GM12878 (cell line): ENCODE measurements around the gene NOC4L.

Source experiments
- CHD2 ChIP-seq: IDR thresholded peaks from 2 replicates; pipeline ENCODE4 v1.6.1; 2011; ENCODE audit warnings: low read depth, low read length, improper control_type of control experiment, borderline replicate concordance
- ETV6 ChIP-seq, 2 experiments: fragments of 450-650 bp in 1 of 2; IDR thresholded peaks in 1 of 2; conservative IDR thresholded peaks in 1 of 2; 2 replicates each; pipeline ENCODE4 v1.6.1; 2014; ENCODE audit warnings: antibody characterized with exemption in 1 of 2, borderline replicate concordance in 1 of 2, low read depth in 1 of 2, mild to moderate bottlenecking in 1 of 2, moderate library complexity in 1 of 2
- FOS ChIP-seq: IDR thresholded peaks from 3 replicates; pipeline ENCODE4 v1.6.1; 2011; ENCODE audit warnings: borderline replicate concordance; ENCODE audit not compliant: insufficient read length; ENCODE audit errors: extremely low read depth
- FOXM1 ChIP-seq: IDR thresholded peaks from 2 replicates; pipeline ENCODE4 v1.6.1; 2012; ENCODE audit warnings: low read depth, mild to moderate bottlenecking, inconsistent platforms, low read length, moderate library complexity
- MEF2A ChIP-seq: IDR thresholded peaks from 2 replicates; pipeline ENCODE4 v1.6.1; 2011; ENCODE audit warnings: low read depth, mild to moderate bottlenecking, low read length, moderate library complexity; ENCODE audit not compliant: insufficient read depth
- TCF7 ChIP-seq: IDR thresholded peaks from 2 replicates; pipeline ENCODE4 v1.6.1; 2014; ENCODE audit warnings: antibody characterized with exemption, borderline replicate concordance
- YY1 ChIP-seq: IDR thresholded peaks from 2 replicates; pipeline ENCODE4 v1.6.1; 2011; ENCODE audit warnings: low read depth, mild to moderate bottlenecking, low read length
- ZNF24 ChIP-seq: fragments of 450-650 bp; IDR thresholded peaks from 2 replicates; pipeline ENCODE4 v1.6.1; 2017; ENCODE audit warnings: antibody characterized with exemption, mild to moderate bottlenecking
- TF ChIP-seq, protein P1 (sequence below), 3 experiments: IDR thresholded peaks in 2 of 3; conservative IDR thresholded peaks in 1 of 3; 2 replicates each; pipeline ENCODE4 v1.5.1; 2011; ENCODE audit warnings: low read depth in 3 of 3, low read length in 3 of 3, mild to moderate bottlenecking in 3 of 3, control low read depth in 2 of 3, moderate library complexity in 2 of 3, inconsistent platforms in 1 of 3, mixed read lengths in 1 of 3; ENCODE audit not compliant: control insufficient read depth in 2 of 3, insufficient read depth in 1 of 3; ENCODE audit errors: extremely low read depth in 1 of 3
- TF ChIP-seq, protein P2 (sequence below): IDR thresholded peaks from 2 replicates; pipeline ENCODE4 v1.6.1; 2012; ENCODE audit warnings: mild to moderate bottlenecking, low read depth, low read length

DNA sequence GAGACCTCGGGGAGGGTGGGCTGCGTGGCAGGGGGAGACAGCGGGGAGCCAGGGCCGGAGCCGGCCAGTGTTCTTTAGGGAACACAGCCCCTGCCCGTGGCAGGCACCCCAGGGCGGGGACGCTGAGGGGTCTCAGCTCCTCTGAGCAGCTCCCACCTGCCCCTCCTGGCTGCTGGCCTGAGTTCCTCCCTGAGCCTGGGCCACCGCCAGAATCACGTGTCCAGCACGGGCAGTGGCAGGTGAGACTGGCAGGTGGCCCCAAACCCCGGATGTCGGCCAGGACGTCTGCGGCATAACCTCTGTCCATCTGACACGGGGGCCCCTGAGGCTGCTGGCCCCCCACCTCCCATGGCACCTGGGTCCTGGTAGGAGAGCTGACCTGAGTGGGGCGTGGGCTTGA lies 25.1 kb downstream of the NOC4L start:
- TF ChIP-seq FOS, result no peak
- TF ChIP-seq, protein P1, sequence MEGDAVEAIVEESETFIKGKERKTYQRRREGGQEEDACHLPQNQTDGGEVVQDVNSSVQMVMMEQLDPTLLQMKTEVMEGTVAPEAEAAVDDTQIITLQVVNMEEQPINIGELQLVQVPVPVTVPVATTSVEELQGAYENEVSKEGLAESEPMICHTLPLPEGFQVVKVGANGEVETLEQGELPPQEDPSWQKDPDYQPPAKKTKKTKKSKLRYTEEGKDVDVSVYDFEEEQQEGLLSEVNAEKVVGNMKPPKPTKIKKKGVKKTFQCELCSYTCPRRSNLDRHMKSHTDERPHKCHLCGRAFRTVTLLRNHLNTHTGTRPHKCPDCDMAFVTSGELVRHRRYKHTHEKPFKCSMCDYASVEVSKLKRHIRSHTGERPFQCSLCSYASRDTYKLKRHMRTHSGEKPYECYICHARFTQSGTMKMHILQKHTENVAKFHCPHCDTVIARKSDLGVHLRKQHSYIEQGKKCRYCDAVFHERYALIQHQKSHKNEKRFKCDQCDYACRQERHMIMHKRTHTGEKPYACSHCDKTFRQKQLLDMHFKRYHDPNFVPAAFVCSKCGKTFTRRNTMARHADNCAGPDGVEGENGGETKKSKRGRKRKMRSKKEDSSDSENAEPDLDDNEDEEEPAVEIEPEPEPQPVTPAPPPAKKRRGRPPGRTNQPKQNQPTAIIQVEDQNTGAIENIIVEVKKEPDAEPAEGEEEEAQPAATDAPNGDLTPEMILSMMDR (IDR thresholded peaks at IDR 0.05 in 2 of 3, conservative IDR thresholded peaks at IDR 0.05 in 1 of 3; ENCODE audit: control insufficient read depth in 2 of 3, extremely low read depth in 1 of 3, insufficient read depth in 1 of 3, low read depth in 3 of 3, low read length in 3 of 3), result no peak
- no peak for TF ChIP-seq ZNF24
- TF ChIP-seq, protein P2, sequence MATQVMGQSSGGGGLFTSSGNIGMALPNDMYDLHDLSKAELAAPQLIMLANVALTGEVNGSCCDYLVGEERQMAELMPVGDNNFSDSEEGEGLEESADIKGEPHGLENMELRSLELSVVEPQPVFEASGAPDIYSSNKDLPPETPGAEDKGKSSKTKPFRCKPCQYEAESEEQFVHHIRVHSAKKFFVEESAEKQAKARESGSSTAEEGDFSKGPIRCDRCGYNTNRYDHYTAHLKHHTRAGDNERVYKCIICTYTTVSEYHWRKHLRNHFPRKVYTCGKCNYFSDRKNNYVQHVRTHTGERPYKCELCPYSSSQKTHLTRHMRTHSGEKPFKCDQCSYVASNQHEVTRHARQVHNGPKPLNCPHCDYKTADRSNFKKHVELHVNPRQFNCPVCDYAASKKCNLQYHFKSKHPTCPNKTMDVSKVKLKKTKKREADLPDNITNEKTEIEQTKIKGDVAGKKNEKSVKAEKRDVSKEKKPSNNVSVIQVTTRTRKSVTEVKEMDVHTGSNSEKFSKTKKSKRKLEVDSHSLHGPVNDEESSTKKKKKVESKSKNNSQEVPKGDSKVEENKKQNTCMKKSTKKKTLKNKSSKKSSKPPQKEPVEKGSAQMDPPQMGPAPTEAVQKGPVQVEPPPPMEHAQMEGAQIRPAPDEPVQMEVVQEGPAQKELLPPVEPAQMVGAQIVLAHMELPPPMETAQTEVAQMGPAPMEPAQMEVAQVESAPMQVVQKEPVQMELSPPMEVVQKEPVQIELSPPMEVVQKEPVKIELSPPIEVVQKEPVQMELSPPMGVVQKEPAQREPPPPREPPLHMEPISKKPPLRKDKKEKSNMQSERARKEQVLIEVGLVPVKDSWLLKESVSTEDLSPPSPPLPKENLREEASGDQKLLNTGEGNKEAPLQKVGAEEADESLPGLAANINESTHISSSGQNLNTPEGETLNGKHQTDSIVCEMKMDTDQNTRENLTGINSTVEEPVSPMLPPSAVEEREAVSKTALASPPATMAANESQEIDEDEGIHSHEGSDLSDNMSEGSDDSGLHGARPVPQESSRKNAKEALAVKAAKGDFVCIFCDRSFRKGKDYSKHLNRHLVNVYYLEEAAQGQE, result no peak
- no peak for TF ChIP-seq MEF2A
- no peak for TF ChIP-seq TCF7
- TF ChIP-seq ETV6 (conservative IDR thresholded peaks at IDR 0.05 in 1 of 2, IDR thresholded peaks at IDR 0.05 in 1 of 2; ENCODE audit: borderline replicate concordance in 1 of 2, low read depth in 1 of 2), result no peak
- TF ChIP-seq YY1, result no peak
- no peak for TF ChIP-seq FOXM1
- TF ChIP-seq CHD2, result no peak
